ENCODE results near the gene MAB21L3.

GRCh38 chr1:116172666-116173065 is 61.5 kb downstream of the MAB21L3 start:
- TF ChIP-seq CTCF (IDR thresholded peaks at IDR 0.05) (no peak), ZFX (IDR thresholded peaks at IDR 0.05; ENCODE audit: borderline replicate concordance) (no peak)

All from 22Rv1 (cell line).